Measurements from ENCODE around the gene PYY. TPM values are rescaled to one million over a fixed set of nuclear protein-coding genes. Genes with fewer than 3 reads are reported as not detected.
"Not testable (repeated sequence)": the region's sequence is repeated elsewhere in the genome, so short reads cannot be mapped to it uniquely, and the experiment has no call there.

Gene PYY
- total RNA-seq, 1 donor from 2014 or later, result not detected

- Histone ChIP-seq H3K36me3 (no peaks in the 10 kb centered on the region), H3K9me3 (no peaks in the 10 kb centered on the region), H3K4me1 (peaks cover 6% of the 10 kb centered on the region), H3K4me3 (no peak overlapping the region), H3K27ac (no peak overlapping the region), H3K27me3 (peaks cover 12% of the 10 kb centered on the region)
- intact Hi-C loops (cut with DNase I), result loop anchor here (10.0 kb wide), 1 partner anchor 54 kb away; the partner anchor contains the start of gene PPY
- no peak for ATAC-seq
- DNase-seq, result no peak
- no peak for TF ChIP-seq CTCF (IDR thresholded peaks at IDR 0.05)
Measured at GRCh38 chr17:43999024-43999423, 45.3 kb upstream of the PYY start.

GRCh38 chr17:43998552-43998951, 44.8 kb upstream of the PYY start:
- intact Hi-C loops (cut with DNase I), result loop anchor here (10.0 kb wide), 1 partner anchor 54 kb away; the partner anchor contains the start of gene PPY
- H3K27ac ChIP-seq, result no peak overlapping the region
- no peak for DNase-seq
- peaks cover 6% of the 10 kb centered on the region for H3K4me1 ChIP-seq
- H3K27me3 ChIP-seq, result peaks cover 12% of the 10 kb centered on the region
- no peak for ATAC-seq
- H3K4me3 ChIP-seq, result no peak overlapping the region
- no peaks in the 10 kb centered on the region for H3K9me3 ChIP-seq
- no peaks in the 10 kb centered on the region for H3K36me3 ChIP-seq
- no peak for TF ChIP-seq CTCF (IDR thresholded peaks at IDR 0.05)

DNA sequence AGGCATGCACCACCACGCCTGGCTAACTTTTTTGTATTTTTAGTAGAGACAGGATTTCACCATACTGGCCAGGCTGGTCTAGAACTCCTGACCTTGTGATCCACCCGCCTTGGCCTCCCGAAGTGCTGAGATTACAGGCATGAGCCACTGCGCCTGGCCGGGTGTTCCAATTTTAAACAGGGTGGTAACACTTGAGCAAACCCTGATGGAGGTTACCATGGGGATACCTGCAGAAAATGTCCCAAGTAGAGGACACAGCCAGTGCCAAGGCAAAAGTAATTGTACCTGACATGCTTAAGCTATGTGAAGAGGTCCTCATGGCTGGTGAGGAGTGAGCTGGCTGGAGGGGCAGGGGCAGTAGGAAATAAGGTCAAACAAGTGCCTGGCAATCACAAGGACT, 43.4 kb upstream of the PYY start:
- H3K4me3 ChIP-seq, result not testable (repeated sequence)

DNA sequence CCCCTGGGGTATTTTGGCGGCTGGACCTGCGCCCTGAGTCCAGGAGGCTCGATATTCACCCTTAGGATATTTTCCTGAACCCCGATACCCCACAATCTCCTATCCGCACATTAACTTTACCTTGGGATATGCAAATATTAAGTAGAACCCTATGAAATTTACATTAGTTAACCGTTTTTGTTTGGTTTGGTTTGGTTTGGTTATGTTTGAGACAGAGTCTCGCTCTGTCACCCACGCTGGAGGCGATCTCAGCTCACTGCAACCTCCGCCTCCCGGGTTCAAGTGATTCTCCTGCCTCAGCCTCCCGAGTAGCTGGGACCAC, 41.4 kb upstream of the PYY start:
- peaks cover 6% of the 10 kb centered on the region for H3K4me1 ChIP-seq
- no peaks in the 10 kb centered on the region for H3K9me3 ChIP-seq
- no peak for TF ChIP-seq CTCF (IDR thresholded peaks at IDR 0.05)
- ATAC-seq (no peak), DNase-seq (no peak)
- H3K27me3 ChIP-seq, result peaks cover 12% of the 10 kb centered on the region
- intact Hi-C loops (cut with DNase I), result loop anchor here (10.0 kb wide), 1 partner anchor 50 kb away; the partner anchor contains the start of gene PPY
- no peaks in the 10 kb centered on the region for H3K36me3 ChIP-seq
- H3K27ac ChIP-seq, result no peak overlapping the region
- H3K4me3 ChIP-seq, result no peak overlapping the region

More for the DNA sequence above, 43.4 kb upstream of the PYY start:
- peaks cover 12% of the 10 kb centered on the region for H3K27me3 ChIP-seq
- intact Hi-C loops (cut with DNase I), result loop anchor here (10.0 kb wide), 1 partner anchor 52 kb away; the partner anchor contains the start of gene PPY
- H3K4me1 ChIP-seq, H3K36me3 ChIP-seq, H3K9me3 ChIP-seq, ATAC-seq, H3K27ac ChIP-seq: not testable (repeated sequence)
- peak; percentile 88 for DNase-seq

GRCh38 chr17:43994272-43995149, 40.8 kb upstream of the PYY start:
- peak; percentile 85 for ATAC-seq
- intact Hi-C loops (cut with DNase I), result loop anchor here (10.0 kb wide), 1 partner anchor 50 kb away; the partner anchor contains the start of gene PPY
- H3K4me3 ChIP-seq, result no peak overlapping the region

More at GRCh38 chr17:43994272-43995149, 40.8 kb upstream of the PYY start:
- TF ChIP-seq CTCF (IDR thresholded peaks at IDR 0.05), result peak; percentile 82
- peak; percentile 84 for DNase-seq
- Histone ChIP-seq H3K27ac (no peak overlapping the region), H3K9me3 (no peaks in the 10 kb centered on the region), H3K36me3 (no peaks in the 10 kb centered on the region), H3K27me3 (peaks cover 12% of the 10 kb centered on the region), H3K4me1 (peaks cover 6% of the 10 kb centered on the region)

Data from upper lobe of right lung (tissue), 1 donor.